K562 (cell line): ENCODE measurements around the gene DXO. TPM values are rescaled to one million over a fixed set of nuclear protein-coding genes. Genes with fewer than 3 reads are reported as not detected.
A peak's percentile ranks its signal among the peaks of the same experiment; 100 is the strongest.

Source experiments
- CC2D1A ChIP-seq: fragments of 450-650 bp; IDR thresholded peaks from 2 replicates; pipeline ENCODE4 v1.6.1; 2017; ENCODE audit warnings: mild to moderate bottlenecking
- DEAF1 ChIP-seq: fragments of 450-650 bp; formaldehyde crosslinking; IDR thresholded peaks from 2 replicates; pipeline ENCODE4 v1.4.0; 2020; ENCODE audit warnings: mild to moderate bottlenecking, moderate library complexity
- KDM2B ChIP-seq: fragments of 250-450 bp; sonication (Bioruptor Pico); IDR thresholded peaks from 2 replicates; pipeline ENCODE4 v1.8.0; 2021; ENCODE audit warnings: mild to moderate bottlenecking, moderate library complexity
- MAFK ChIP-seq: IDR thresholded peaks from 2 replicates; pipeline ENCODE4 v1.6.1; 2011; ENCODE audit warnings: low read length, improper control_type of control experiment
- MAZ ChIP-seq, 2 experiments: fragments of 450-650 bp in 1 of 2; sonication (generic) in 1 of 2; formaldehyde crosslinking; IDR thresholded peaks in 1 of 2; conservative IDR thresholded peaks in 1 of 2; 2 replicates each; pipeline versions ENCODE4 v1.4.0 to v1.5.0; 2020; ENCODE audit warnings: mild to moderate bottlenecking in 1 of 2, missing genetic modification reagents in 1 of 2
- NCOA6 ChIP-seq: fragments of 450-650 bp; IDR thresholded peaks from 2 replicates; pipeline ENCODE4 v1.6.1; 2017; ENCODE audit warnings: mild to moderate bottlenecking
- NEUROD1 ChIP-seq: fragments of 150-350 bp; IDR thresholded peaks from 2 replicates; pipeline ENCODE4 v1.6.1; 2014; ENCODE audit warnings: borderline replicate concordance, low read length, low read depth; ENCODE audit not compliant: partially characterized antibody
- POLR2G ChIP-seq: fragments of 200-400 bp; formaldehyde crosslinking; IDR thresholded peaks from 2 replicates; pipeline ENCODE4 v1.6.1; 2017; ENCODE audit warnings: low read depth, mild to moderate bottlenecking, antibody characterized with exemption, low read length, moderate library complexity
- PRMT5 ChIP-seq: sonication (generic); formaldehyde crosslinking; IDR thresholded peaks from 2 replicates; pipeline ENCODE4 v1.5.0; 2020; ENCODE audit warnings: missing genetic modification reagents
- SAP30 ChIP-seq: fragments of 200-600 bp; sonication (generic); IDR thresholded peaks from 2 replicates; pipeline ENCODE4 v1.6.1; 2012; ENCODE audit warnings: borderline replicate concordance, low read depth, mild to moderate bottlenecking, moderate library complexity, low read length, control low read depth, inconsistent platforms; ENCODE audit not compliant: insufficient read depth, poor library complexity, severe bottlenecking
- SNRNP70 ChIP-seq: fragments of 200-400 bp; formaldehyde crosslinking; optimal IDR thresholded peaks from 2 replicates; pipeline ENCODE3; 2017; ENCODE audit warnings: low read depth, low read length
- SOX6 ChIP-seq: fragments of 450-650 bp; IDR thresholded peaks from 2 replicates; pipeline ENCODE4 v1.6.1; 2014; ENCODE audit warnings: mild to moderate bottlenecking
- SPI1 ChIP-seq: IDR thresholded peaks from 2 replicates; pipeline ENCODE4 v1.6.1; 2011; ENCODE audit warnings: low read depth, low read length, control low read depth, borderline replicate concordance
- STAT6 ChIP-seq: sonication (generic); formaldehyde crosslinking; IDR thresholded peaks from 2 replicates; pipeline ENCODE4 v1.8.1; 2023; ENCODE audit warnings: mild to moderate bottlenecking, missing genetic modification reagents
- TAL1 ChIP-seq: fragments of 450-650 bp; IDR thresholded peaks from 2 replicates; pipeline ENCODE4 v1.6.1; 2016; ENCODE audit warnings: mild to moderate bottlenecking
- TRIM24 ChIP-seq, 2 experiments: fragments of 450-650 bp; IDR thresholded peaks; 2 replicates each; pipeline ENCODE4 v1.6.1; 2016
- TRIM25 ChIP-seq: fragments of 450-650 bp; IDR thresholded peaks from 2 replicates; pipeline ENCODE4 v1.7.0; 2016; ENCODE audit warnings: borderline replicate concordance
- ZBTB43 ChIP-seq: sonication (generic); formaldehyde crosslinking; IDR thresholded peaks from 2 replicates; pipeline ENCODE4 v1.8.0; 2023; ENCODE audit warnings: mild to moderate bottlenecking, missing genetic modification reagents
- ZEB2 ChIP-seq: fragments of 450-650 bp; IDR thresholded peaks from 2 replicates; pipeline ENCODE4 v1.6.1; 2016
- ZNF140 ChIP-seq: fragments of 250-450 bp; sonication (Bioruptor Pico); IDR thresholded peaks from 2 replicates; pipeline ENCODE4 v1.8.0; 2021; ENCODE audit warnings: moderate library complexity, mild to moderate bottlenecking, inconsistent platforms
- ZNF184 ChIP-seq: sonication (generic); formaldehyde crosslinking; IDR thresholded peaks from 2 replicates; pipeline ENCODE4 v1.5.0; 2020; ENCODE audit warnings: missing genetic modification reagents
- polyA plus RNA-seq, 8 experiments: library from polyadenylated mRNA; depleted of rRNA in 4 of 8; stranded (reverse) in 5 of 8; unstranded in 3 of 8; fragments of >200 nt; fragmentation: Nextera tagmentation in 2 of 8; fragmentation: Illumina TruSeq in 1 of 8; extraction: Ambion mirVana in 2 of 8; extraction: Trizol in 1 of 8; gene quantifications; 2 replicates each; pipeline versions ENCODE4 v1.2.1 to v1.2.3, GENCODE V29; 2011 to 2014; ENCODE audit warnings: inconsistent platforms in 1 of 8, missing spikeins in 1 of 8
- total RNA-seq, 7 experiments: library from RNA; depleted of rRNA in 6 of 7; stranded (reverse); fragments of >200 nt in 6 of 7; fragmentation: Illumina TruSeq in 2 of 7; extraction: Trizol in 2 of 7; gene quantifications; 2 replicates each; pipeline versions ENCODE4 v1.2.1 to v1.2.3, GENCODE V29; 2011 to 2021; ENCODE audit warnings: low replicate concordance in 1 of 7

Gene DXO
- total and polyA plus RNA-seq, 9 of the 15 experiments (the other 6 are each of a cell fraction or from before 2014, with no cell fraction given) = 6.4 to 35.1 (median 19.4) TPM

- TF ChIP-seq TRIM24 (IDR thresholded peaks at IDR 0.05) = no peak
- no peak for TF ChIP-seq SOX6
- TF ChIP-seq STAT6 (CRISPR knock-in tag) = no peak
- TF ChIP-seq ZNF184 = no peak
- TF ChIP-seq ZBTB43 (CRISPR knock-in tag) = no peak
- TF ChIP-seq KDM2B (CRISPR knock-in tag) = no peak
- no peak for TF ChIP-seq ZNF140 (CRISPR knock-in tag)
- no peak for TF ChIP-seq PRMT5 (CRISPR knock-in tag)
- TF ChIP-seq MAZ (CRISPR knock-in tag; conservative IDR thresholded peaks at IDR 0.05 in 1 of 2, IDR thresholded peaks at IDR 0.05 in 1 of 2) = no peak
- TF ChIP-seq SNRNP70 = no peak
- no peak for TF ChIP-seq SPI1
- TF ChIP-seq NCOA6 = no peak
- TF ChIP-seq MAFK = no peak
- no peak for TF ChIP-seq NEUROD1
- TF ChIP-seq SAP30 = no peak
- 0 out of 2 replicates have a peak, but pooled peaks have one; percentile 19 for TF ChIP-seq DEAF1 (CRISPR knock-in tag)
- no peak for TF ChIP-seq ZEB2
- TF ChIP-seq POLR2G = no peak
- TF ChIP-seq TAL1 = 0 out of 2 replicates have a peak, but pooled peaks have one; percentile 7
- TF ChIP-seq TRIM25 = no peak; the same call in 1 of the 2 replicates
- no peak for TF ChIP-seq CC2D1A
Observed at GRCh38 chr6:31958412-31958740, 13.6 kb downstream of the DXO start (continued).
